Hepatocyte (in vitro differentiated cells): ENCODE measurements around the gene ARHGAP6.

ENCODE experiments used
- CTCF ChIP-seq: fragments of 200-600 bp; sonication (generic); IDR thresholded peaks from 2 replicates; pipeline ENCODE4 v1.5.1; 2016; ENCODE audit warnings: antibody characterized with exemption, mild to moderate bottlenecking; ENCODE audit not compliant: poor library complexity
- EZH2 ChIP-seq: fragments of 200-600 bp; sonication (generic); IDR thresholded peaks from 2 replicates; pipeline ENCODE4 v1.6.1; 2016; ENCODE audit warnings: antibody characterized with exemption, mild to moderate bottlenecking, borderline replicate concordance
- EZH2phosphoT487 ChIP-seq: fragments of 200-600 bp; sonication (generic); IDR thresholded peaks from one replicate; pipeline ENCODE4 v1.6.1; 2018; ENCODE audit warnings: antibody characterized with exemption, mild to moderate bottlenecking, low read depth, moderate library complexity; ENCODE audit not compliant: unreplicated experiment, severe bottlenecking

GRCh38 chrX:11525685-11526084 is 140.0 kb downstream of the ARHGAP6 start:
- TF ChIP-seq CTCF (no peak), EZH2 (no peak), EZH2phosphoT487 (no peak)
